GM21423 (cell line): ENCODE measurements around the gene DRAXIN.
"Not testable (repeated sequence)": the region's sequence is repeated elsewhere in the genome, so short reads cannot be mapped to it uniquely, and the experiment has no call there.

Experiments used
- ATAC-seq: cut with Tn5 transposase; IDR thresholded peaks from one replicate; pipeline ENCODE4 v1.9.1; 2021; ENCODE audit warnings: mild to moderate bottlenecking, moderate library complexity; ENCODE audit not compliant: unreplicated experiment

DRAXIN gene, protein sequence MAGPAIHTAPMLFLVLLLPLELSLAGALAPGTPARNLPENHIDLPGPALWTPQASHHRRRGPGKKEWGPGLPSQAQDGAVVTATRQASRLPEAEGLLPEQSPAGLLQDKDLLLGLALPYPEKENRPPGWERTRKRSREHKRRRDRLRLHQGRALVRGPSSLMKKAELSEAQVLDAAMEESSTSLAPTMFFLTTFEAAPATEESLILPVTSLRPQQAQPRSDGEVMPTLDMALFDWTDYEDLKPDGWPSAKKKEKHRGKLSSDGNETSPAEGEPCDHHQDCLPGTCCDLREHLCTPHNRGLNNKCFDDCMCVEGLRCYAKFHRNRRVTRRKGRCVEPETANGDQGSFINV

DNA sequence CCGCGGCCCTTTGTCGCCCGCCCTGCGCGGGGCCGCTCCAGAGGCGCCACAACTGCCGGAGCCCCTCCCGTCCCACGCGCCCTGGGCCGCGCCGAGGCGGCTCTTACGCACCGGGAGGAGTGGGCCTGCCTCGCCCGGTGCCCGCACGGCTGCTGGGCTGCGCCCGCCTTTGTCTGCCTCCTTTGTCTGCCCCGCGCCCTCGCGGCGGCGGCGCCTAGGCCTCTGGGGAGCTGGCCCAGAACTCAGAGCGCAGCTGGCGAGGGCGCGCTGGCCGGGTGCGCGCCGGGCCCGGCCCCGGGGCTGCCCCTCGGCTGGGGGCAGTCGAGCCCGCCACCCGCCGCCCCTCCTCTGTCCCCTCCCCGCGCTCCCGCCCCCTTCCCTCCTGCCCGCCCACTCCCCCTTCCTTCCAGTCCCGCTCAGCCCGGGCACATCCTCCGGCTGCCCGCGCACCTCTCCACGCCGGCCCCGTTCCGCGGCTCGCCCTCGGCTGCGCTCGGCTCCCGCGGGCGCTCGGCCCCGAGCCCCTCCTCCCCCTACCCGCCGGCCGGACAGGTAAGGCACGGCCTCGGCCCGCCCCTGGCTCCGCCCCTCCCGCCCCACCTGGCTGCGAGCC is at the start of gene DRAXIN:
TSS of gene DRAXIN (plus strand) at position 409 of the 613 bp plus-strand sequence. CDS start 14,549 bp downstream, outside the sequence.
- ATAC-seq: no peak

DNA sequence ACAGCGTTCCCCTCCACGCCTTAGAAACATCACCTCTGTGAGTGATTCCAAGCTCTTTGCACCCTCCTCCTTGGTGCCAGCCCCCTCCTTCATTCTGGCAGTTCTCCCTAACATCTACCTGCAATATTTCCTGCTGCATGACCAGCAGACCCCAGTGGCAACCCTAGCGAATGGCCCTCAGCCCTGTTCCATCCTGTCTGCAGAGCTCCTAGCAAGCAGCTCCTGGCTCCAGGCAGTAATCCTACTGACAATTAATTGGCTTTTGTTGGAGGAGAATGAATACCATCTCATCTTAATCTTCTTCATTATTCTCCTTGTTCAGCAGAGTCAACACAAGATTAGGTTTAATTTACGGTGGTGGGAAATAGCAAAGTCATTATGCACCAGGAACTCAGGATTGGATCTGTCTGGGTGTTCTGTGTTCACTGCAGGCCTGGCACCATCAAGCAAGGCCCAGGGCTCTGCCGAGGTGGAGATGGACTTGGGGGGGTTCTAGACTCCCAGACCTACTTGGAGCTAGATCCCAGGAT is 49.7 kb upstream of the DRAXIN start:
- ATAC-seq: no peak

DNA sequence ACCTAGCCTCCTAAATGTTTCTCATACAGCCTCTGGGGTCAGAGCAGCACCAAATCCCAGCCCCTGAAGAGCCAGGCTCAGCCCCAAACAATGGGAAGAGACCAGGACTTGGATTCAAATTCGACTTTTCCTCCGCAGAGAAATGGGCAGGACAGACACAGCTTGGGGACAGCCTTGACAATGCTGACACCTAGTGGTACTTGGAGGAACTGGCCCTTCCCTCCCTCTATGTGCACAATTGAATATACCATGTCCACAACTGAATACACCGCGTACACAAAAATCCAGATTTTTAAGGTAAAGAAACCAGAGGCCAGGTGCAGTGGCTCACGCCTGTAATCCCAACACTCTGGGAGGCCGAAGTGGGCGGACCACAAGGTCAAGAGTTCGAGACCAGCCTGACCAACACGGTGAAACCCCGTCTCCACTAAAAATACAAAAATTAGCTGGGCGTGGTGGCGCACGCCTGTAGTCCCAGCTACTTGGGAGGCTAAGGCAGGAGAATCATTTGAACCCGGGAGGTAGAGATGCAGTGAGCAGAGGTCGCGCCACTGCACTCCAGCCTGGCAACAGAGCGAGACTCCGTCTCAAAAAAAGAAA is 49.0 kb upstream of the DRAXIN start:
- ATAC-seq: not testable (repeated sequence)

DNA sequence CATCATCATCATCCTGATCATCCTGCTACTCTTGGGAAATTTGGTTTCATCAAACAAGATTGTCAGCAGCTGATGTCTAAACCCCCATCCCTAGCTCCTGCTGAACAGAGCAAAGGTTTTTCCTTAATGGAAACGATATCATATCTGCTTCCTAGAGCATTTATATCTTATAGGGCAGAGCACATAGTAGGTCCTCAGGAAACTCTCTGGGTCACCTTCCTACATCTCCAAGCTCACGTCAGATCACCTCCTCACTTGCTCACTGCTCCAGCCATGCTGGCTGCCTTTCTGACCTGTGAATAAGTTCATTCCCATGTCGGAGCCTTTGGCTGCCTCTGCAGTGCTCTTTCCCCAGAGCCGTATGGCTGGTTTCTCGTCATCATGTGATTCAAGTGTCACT is 47.7 kb upstream of the DRAXIN start:
- ATAC-seq: no peak

DNA sequence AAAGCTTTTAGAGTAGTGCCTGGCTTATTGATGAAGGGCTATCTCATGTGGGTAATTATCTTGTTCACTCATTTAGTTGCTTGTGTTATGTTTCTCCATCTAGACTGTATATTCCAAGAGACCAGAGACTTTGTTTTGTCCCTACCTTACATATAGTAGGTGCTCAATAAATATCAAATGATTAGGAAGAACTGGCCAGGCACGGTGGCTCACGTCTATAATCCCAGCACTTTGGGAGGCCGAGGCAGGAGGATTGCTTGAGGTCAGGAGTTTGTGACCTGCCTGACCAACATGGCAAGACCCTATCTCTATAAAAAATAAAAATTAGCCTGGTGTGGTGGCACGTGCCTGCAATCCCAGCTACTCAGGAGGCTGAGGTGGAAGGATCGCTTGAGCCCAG is 46.2 kb upstream of the DRAXIN start:
- ATAC-seq: no peak

DNA sequence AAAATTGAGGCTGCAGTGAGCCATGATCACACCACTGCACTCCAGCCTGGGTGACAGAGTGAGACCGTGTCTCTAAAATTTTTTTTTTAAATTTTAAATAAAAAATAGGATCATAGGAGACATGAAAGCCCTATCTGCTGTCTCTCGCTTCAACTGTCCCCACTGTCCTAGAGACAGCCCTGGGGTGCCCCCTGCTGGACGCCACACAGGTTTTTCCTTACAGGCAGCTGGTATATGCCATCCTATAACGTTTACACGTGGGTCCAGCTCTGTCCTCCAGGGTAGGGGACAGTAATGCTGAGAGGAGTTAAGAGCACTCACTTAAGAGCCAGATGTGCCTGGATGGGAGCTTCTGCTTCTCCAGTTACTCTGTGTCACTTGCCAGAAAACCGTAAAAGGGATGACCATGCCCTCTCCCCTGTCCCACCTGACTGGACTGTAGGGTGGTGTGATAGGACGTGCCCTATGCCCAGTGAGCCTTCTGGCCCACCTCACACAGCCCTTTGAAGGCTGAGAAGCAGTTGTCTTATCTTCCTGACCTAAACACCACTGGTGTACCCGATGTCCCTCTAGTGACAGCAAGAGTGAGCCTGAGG is 45.7 kb upstream of the DRAXIN start:
- no peak for ATAC-seq

DNA sequence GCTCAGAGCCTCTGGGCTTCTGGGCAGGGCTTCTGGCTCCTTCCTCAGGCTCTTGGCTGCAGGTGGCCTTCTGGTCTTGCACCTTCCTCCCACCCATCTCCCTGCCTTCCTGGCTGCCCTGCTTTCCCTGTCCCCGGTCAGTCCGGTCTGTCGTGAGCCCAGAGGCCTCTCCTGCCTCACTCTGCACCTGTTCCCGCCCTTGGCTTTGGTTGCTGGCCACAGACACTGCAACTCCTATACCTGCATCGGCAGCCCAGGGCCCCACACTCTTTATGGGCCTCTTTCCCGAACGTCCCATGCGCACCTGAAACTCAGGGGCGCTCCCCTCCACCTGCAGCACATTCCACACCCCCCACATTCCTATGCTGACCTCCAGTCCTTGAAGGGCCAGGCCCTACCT is 45.2 kb upstream of the DRAXIN start:
- no peak for ATAC-seq

DNA sequence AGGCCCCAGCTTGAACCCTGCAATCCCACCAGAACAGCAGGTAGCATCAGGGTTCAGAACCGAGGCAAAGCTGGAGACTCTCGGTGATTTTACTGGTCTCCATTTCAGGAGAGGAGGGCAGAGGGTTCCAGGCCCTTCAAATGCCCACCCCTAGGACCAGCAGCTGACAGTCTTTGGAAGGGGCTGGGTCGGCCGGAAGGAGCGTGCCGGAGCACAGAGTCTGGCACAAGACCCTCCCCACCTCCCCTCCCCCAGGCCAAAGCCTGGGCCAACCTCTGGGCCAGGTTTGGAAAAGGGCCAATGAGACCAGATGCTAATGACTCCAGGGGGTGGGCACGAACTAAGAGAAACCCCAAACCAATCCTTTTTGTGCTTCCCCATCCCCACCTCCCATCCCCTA is 44.2 kb upstream of the DRAXIN start:
- ATAC-seq: no peak

DNA sequence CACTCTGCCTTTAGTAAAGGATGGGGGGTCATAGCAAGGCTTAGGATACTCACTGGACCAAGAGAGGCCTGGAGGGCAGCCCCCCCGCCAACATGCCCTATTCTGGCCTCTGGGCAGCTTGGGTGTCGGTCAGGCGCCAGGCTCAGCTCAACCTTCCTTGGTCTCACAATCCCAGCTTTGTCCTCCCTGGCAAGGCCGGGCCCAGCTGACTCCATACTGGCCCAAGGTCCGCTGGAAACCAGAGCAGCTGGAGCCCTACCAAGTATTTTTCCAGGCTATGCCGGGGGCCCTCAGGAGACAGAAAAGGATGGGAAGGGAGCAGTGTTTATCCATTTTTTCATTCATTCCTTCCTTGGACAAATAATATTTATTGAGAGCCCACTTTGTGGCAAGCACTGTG is 43.5 kb upstream of the DRAXIN start:
- ATAC-seq: no peak

DNA sequence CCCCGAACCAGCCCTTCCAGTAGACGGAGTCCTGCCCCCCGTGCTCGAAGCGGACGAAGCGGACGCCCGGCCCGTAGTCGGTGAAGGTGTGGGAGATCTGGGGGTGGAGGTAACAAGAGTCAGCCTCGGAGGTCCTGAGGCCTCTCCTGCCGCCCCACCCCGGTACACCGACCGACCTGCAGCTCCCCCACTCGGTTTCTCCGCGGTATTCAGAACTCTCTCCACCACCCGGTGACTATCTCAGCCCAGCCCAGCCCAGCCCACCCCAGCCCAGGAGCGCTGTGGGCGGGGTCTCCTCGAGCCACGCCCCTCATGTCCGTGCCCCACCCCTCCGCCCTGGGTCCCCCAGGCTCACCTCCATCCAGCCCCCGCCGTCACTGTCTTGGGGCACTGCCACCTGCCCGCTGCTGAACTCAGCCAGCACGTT is 42.8 kb upstream of the DRAXIN start:
- ATAC-seq: no peak

DNA sequence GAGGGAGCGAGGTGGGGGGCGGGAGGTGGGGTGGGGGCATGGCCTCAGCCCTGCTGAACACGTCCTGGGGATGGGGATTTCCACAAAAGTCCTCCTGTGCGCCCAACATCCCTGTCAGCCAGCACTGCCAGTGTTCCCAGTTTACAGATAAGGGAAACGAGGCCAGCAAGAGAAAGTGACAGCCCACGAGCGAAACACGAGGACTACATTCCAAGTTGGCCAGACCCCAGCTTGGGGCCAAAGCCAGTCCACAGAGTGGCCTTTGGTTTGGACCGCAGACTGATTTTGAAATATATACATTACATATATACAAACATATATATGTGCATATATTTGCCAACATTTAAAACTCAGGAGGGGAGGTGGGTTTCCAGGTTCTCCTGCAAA is 42.3 kb upstream of the DRAXIN start:
- no peak for ATAC-seq

DNA sequence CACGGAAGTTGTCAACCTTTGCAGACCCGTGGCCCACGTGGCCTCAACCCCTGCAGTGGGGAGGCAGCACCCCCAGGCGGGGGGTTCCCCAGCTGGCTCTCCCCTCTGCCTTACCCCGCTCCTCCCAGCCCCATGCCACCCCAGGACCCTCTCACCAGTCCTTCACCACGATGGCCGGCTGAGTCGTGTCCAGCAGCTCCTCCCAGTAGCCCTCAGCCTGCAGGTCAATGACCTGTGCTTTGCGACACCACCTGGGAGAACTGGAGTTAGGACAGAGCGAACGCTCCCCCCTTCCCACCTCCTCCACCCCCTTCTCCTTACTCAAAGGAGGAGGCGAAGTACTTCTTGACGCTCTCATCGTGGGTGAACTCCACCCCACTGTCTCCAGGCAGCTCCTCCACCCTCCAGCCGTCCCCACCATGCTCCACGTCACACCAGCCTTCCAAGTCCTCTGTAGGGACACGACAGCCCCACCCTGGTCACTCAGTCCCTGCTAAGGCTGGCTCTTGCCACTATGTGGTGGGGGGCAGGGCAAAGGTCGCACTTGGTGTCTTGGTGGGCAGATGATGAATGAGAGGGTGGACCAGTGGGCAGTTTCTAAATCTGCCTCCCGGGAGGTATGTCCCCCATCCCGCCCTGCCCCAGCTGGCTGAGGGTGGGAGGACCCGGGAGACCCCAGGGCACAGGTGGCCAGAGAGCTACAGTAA is 41.7 kb upstream of the DRAXIN start:
- ATAC-seq: no peak

DNA sequence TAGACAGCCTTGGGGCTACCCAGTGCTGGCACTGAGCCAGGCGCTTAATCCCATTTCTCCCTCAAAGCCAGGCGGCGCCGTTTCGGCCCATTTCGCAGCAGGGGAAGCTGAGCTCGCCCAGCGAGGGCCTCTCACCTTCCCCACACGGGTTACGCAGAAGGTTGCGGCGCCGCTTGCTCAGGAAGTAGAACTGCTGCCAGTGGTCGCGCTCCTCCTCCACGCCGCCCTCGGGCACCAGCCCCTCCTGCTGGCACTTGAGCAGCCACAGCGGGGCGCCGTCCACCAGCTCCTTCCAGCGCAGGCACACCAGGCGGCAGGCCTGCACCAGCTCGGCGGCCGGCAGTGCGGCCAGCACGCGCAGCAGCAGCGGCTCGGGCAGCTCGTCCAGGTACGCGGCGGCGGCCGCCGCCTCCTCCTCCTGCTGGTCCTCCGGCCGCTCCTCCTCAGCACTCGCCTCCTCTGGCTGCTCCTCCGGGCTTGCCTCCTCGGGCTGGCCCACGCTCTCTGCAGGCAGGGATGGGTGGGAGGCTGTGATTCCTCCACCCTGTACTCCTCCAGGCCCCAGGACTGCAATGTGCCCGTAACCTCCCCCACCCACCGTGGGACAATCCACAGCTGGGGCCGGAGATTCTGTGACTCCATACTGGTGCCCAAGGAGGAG is 41.0 kb upstream of the DRAXIN start:
- ATAC-seq: no peak

DNA sequence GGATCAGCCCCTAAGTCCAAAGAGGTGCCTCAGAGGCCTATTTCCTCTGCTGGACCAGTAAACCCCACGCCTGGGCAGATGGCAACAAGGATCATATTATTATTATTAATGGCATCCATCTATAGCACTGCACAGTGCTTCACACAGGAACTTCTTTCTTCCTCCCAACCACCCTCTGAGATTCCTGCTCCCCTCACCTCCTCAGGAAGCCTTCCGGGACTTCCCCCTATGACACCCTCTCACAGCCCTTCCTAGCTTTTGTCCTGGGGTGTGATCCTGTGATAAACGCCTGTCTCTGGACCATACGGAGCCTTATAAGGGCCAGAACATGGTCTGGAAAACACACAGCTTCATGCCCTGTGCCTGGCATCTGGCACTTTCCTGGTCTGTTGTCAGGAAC is 40.5 kb upstream of the DRAXIN start:
- no peak for ATAC-seq

DNA sequence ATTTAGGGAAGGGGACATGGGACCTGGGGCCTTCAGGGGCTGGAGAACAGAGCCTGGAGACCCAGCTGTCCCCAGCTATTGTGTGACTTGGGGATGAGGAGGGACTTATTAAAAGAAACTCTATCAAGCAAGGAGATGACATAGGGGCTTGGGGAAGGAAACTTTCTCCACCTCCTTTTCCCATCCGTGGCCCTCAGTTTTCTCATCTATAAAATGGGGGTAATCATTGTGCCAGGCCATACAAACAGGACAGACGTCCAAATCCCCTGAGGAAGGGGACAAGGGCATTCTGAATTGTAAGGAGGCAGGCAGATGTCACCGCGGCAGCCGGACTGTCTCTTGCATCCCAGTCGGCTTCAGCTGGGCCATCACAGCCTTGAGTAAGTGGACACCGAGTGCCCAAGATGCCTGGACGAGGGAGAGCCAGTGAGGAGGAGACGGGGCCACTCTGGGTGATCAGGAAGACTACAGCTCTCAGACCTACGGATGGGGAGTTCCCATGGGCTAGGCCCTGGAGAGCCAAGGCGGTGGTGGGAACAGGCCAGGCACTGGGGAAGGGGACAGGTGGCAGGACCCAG is 39.2 kb upstream of the DRAXIN start:
- no peak for ATAC-seq

DNA sequence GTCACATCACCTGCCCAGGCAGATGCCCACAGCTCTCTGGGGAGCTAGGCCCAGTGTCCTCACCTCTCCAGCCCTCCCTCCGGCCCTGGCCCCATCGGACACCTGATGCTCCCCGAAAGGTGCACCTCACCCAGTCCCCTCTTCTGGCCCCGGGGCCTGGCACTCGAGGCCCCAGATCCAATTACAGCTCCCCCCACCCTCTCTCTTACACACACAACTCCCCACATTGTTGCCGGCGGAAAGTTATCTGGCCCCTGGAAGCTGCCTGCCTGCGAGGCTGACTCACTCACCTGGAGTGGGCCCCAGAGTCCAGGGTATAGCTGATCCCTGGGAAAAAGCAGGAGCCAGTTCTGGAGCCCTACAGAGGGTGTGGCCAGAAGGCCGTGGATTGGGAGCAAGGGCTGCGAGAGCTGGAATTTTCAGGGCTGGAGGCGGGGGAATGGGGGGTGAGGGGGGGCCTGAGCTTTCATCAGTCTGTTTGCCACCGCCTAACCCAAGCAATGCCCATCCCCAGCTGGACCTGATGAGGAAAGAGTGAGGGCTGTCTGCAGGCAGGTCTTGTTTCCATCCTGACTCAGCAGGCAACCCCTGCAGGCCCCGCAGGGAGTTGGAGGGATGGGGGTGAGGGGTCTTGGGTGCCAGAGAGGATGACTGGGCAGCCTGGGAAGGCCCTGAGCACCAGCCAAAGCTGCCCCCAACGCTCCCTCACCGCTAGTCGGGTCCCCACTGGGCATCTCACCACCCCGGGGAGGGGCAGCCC is 38.2 kb upstream of the DRAXIN start:
- no peak for ATAC-seq

DNA sequence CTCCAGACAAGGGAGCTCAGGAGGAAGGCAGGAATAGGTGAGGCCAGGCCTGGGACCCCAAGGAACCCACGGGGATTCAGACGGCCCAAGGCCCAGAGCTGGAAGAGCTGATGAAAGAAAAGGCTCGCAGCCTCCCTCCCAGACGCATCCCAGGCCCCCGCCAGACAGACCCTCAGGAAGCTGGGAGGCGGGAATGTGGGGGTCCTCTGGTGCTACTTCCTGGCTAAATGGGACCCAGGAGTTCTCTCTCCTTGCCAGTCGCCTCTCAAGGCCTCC is 37.7 kb upstream of the DRAXIN start:
- ATAC-seq: no peak

DNA sequence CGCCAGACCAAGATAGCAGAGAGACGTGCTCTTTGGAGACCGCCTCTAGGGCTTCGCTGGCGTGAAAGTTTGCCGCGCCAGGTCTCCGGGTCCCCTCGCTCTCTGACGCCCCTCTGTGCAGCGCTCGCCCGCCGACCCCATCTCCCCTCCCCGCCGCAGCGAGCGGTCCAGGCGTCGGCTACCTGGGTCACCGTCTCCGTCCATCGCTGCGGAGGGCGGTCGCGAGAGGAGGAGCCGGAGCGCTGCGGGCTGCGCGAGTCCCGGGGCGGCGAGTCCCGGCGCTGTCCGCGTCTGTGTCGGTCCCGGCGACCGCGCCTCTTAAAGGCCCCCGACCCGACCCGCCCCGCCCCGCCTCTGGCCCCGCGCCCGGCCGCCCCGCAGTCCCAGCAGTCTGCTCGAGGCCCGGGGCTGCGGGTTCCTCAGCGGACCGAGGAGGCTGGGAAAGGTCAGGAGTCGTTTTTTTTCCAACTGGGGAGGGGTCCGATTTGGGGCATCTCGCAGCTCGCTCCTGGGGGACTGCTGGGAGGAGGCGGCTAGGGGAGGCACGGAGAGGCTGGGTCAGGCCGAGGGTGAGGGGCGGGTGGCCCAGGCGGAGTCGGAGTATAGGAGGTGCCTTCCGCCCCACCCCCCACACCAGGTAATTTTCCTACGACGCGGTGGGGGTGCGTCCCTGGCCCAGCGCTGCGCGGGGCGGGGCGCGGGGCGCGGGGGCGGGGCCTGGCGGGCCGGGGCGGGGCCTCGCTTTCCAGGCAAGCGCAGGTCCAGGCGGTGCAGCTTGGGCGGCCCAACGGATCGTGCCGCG is 37.2 kb upstream of the DRAXIN start, which contains the start of the genes FBXO2 and FBXO44:
TSS of gene FBXO2 (minus strand) at position 293 of the 802 bp plus-strand sequence. CDS start at position 204, 89 bp downstream.
TSS of gene FBXO44 (plus strand) at position 741 of the 802 bp plus-strand sequence. CDS start 959 bp downstream, outside the sequence.
- ATAC-seq: no peak
